ENCODE measurements around the gene GPX4.

DNA sequence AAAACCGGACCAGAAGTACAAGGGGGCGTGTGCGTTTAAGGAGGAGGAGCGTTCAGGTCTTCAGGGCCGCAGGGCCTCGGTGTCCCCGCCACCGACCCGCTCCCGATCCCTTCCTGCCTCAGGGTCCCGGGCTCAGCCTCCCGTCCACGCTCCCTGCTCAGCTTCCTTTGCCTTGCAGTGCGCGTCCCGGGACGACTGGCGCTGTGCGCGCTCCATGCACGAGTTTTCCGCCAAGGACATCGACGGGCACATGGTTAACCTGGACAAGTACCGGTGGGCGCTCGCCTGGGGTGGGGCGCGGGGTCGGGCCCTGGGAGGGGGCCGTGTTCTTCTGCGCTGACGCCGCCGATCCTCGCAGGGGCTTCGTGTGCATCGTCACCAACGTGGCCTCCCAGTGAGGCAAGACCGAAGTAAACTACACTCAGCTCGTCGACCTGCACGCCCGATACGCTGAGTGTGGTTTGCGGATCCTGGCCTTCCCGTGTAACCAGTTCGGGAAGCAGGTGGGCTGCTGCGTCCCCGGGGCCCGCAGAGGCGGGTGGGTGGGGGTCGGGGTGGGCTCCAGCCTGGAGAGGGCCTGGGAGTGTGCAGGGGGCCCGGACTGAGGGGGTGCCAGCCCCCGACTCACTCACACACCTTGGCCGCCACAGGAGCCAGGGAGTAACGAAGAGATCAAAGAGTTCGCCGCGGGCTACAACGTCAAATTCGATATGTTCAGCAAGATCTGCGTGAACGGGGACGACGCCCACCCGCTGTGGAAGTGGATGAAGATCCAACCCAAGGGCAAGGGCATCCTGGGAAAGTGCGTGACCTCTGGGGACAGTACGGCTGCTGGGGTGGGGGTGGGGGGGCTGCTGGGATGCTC is 1.4 kb downstream of the GPX4 start:
- no peak for TF ChIP-seq CTCF (IDR thresholded peaks at IDR 0.05)
- TF ChIP-seq POLR2A (IDR thresholded peaks at IDR 0.05), result no peak
